Astrocyte (in vitro differentiated cells and primary cell): ENCODE data around the gene RNF169. TPM values are rescaled to one million over a fixed set of nuclear protein-coding genes. Genes with fewer than 3 reads are reported as not detected.

Experiments
- DNase-seq: peaks from one replicate; pipeline ENCODE4 v3.0.0-alpha.2; 2010; ENCODE audit warnings: low read depth
- FAIRE-seq: peaks from 2 replicates; lab custom pipeline; 2011; peaks lifted over from hg19 to GRCh38; lab: Jason Lieb, UNC
- H2AFZ ChIP-seq: 2 replicates; pipeline ENCODE4 v1.6.0; 2012; ENCODE audit warnings: low read depth, low read length, inconsistent platforms
- H3K27ac ChIP-seq: 2 replicates; pipeline ENCODE4 v1.5.1; 2011; ENCODE audit warnings: low read depth, low read length, inconsistent platforms
- H3K27me3 ChIP-seq: 2 replicates; pipeline ENCODE4 v1.6.0; 2011; ENCODE audit warnings: low read length, inconsistent platforms; ENCODE audit not compliant: insufficient read depth
- H3K36me3 ChIP-seq: 2 replicates; pipeline ENCODE4 v1.5.1; 2011; ENCODE audit warnings: low read length, inconsistent platforms; ENCODE audit not compliant: insufficient read depth
- H3K4me1 ChIP-seq: 2 replicates; pipeline ENCODE4 v1.5.1; 2011; ENCODE audit warnings: low read length, inconsistent platforms; ENCODE audit not compliant: insufficient read depth
- H3K4me2 ChIP-seq: 2 replicates; pipeline ENCODE4 v1.6.0; 2012; ENCODE audit warnings: low read length, inconsistent platforms
- H3K4me3 ChIP-seq: 2 replicates; pipeline ENCODE4 v1.5.1; 2011; ENCODE audit warnings: low read depth, mild to moderate bottlenecking, low read length, inconsistent platforms; ENCODE audit not compliant: insufficient read depth
- H3K79me2 ChIP-seq: 2 replicates; pipeline ENCODE4 v1.6.0; 2012; ENCODE audit warnings: mild to moderate bottlenecking, low read length, inconsistent platforms; ENCODE audit not compliant: insufficient read depth
- H3K9ac ChIP-seq: 2 replicates; pipeline ENCODE4 v1.6.0; 2012; ENCODE audit warnings: mild to moderate bottlenecking, low read length, inconsistent platforms
- H3K9me3 ChIP-seq: 2 replicates; pipeline ENCODE4 v1.5.1; 2012; ENCODE audit warnings: low read depth, mild to moderate bottlenecking, low read length, inconsistent platforms; ENCODE audit not compliant: insufficient read depth
- H4K20me1 ChIP-seq: 2 replicates; pipeline ENCODE4 v1.6.0; 2012; ENCODE audit warnings: low read length, inconsistent platforms; ENCODE audit not compliant: insufficient read depth
- H3K27ac Mint-ChIP-seq: one replicate; pipeline ENCODE4 v1.8.0; 2021; ENCODE audit warnings: mild to moderate bottlenecking, mixed read lengths; ENCODE audit not compliant: unreplicated experiment
- H3K27me3 Mint-ChIP-seq: one replicate; pipeline ENCODE4 v1.8.0; 2021; ENCODE audit warnings: low read depth, mixed read lengths; ENCODE audit not compliant: unreplicated experiment
- H3K36me3 Mint-ChIP-seq: one replicate; pipeline ENCODE4 v1.8.0; 2021; ENCODE audit warnings: low read depth, mixed read lengths; ENCODE audit not compliant: unreplicated experiment
- H3K4me1 Mint-ChIP-seq: one replicate; pipeline ENCODE4 v1.8.0; 2021; ENCODE audit warnings: low read depth, mixed read lengths; ENCODE audit not compliant: unreplicated experiment
- H3K4me3 Mint-ChIP-seq: one replicate; pipeline ENCODE4 v1.8.0; 2021; ENCODE audit warnings: mild to moderate bottlenecking, moderate library complexity, mixed read lengths; ENCODE audit not compliant: unreplicated experiment
- H3K9me3 Mint-ChIP-seq: one replicate; pipeline ENCODE4 v1.8.0; 2021; ENCODE audit warnings: mild to moderate bottlenecking, mixed read lengths; ENCODE audit not compliant: unreplicated experiment
- CTCF ChIP-seq: IDR thresholded peaks from 2 replicates; pipeline ENCODE4 v1.5.1; 2011; ENCODE audit warnings: low read depth, mild to moderate bottlenecking, inconsistent platforms, low read length, moderate library complexity; ENCODE audit not compliant: insufficient read depth
- EZH2 ChIP-seq: IDR thresholded peaks from 2 replicates; pipeline ENCODE4 v1.6.1; 2012; ENCODE audit warnings: mild to moderate bottlenecking, low read length, inconsistent platforms; ENCODE audit not compliant: insufficient read depth
- total RNA-seq: library from RNA; stranded (reverse); gene quantifications from 2 replicates; pipeline ENCODE4 v1.2.1, GENCODE V29; 2021

The RNF169 gene
- total RNA-seq, 1 donor from 2014 or later: 10.7 TPM

GRCh38 chr11:74736031-74736430 lies 12.6 kb upstream of the RNF169 start:
- H3K9me3 Mint-ChIP-seq: no peaks in the 10 kb centered on the region

DNA sequence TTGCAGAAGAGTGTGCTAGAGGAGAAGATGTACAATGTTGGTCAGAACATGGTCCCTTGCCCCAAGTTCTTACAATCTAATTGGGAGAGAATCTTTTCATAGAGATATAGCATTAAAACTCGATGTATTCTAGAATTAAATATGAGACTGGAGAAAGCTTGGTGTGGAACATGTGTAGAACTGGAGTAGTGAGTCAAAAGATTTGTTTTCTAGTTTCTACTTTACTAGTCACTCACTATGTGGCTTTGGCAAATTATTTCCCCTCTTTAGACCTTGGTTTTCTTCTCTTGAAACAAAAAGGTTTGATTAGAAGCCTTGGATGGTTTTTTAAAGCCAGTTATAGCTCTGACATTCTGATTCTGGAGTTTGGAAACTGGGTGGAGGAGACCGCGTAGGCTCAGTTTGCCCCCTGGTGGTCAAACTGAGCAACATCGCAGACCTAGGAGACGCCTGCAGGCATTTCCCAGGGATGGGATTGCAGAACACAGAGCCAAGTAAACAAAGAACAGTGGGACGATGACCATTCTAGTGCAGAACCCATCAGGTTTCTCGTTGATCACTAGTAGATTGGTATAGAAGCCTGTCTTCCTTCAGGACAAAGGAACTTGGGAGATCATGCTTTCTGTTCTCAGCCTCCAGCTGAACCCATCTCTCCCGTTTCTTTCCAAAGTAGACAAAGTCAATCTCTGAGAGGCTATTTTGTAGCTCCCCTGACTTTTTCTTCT lies 8.9 kb upstream of the RNF169 start:
- Histone ChIP-seq H3K4me3 (no peak overlapping the region), H3K27ac (no peak overlapping the region), H2AFZ (no peak overlapping the region), H3K36me3 (no peaks in the 10 kb centered on the region), H3K9me3 (no peaks in the 10 kb centered on the region), H3K4me2 (no peak overlapping the region), H3K27me3 (peaks cover 10% of the 10 kb centered on the region), H3K79me2 (no peaks in the 10 kb centered on the region), H3K9ac (no peak overlapping the region), H4K20me1 (no peaks in the 10 kb centered on the region), H3K4me1 (no peaks in the 10 kb centered on the region)
- TF ChIP-seq CTCF (peak; percentile 97), EZH2 (no peak)
- DNase-seq: peak; percentile 20
- H3K27me3 Mint-ChIP-seq: peaks cover 27% of the 10 kb centered on the region
- no peak for FAIRE-seq
- no peaks in the 10 kb centered on the region for H3K4me1 Mint-ChIP-seq
- peaks cover 5% of the 10 kb centered on the region for H3K36me3 Mint-ChIP-seq
- H3K27ac Mint-ChIP-seq: no peak overlapping the region
- H3K4me3 Mint-ChIP-seq: no peak overlapping the region
- H3K9me3 Mint-ChIP-seq: no peaks in the 10 kb centered on the region

More at GRCh38 chr11:74736031-74736430, 12.6 kb upstream of the RNF169 start:
- DNase-seq: no peak
- H3K4me1 Mint-ChIP-seq: no peaks in the 10 kb centered on the region
- Histone ChIP-seq H3K36me3 (no peaks in the 10 kb centered on the region), H3K27ac (no peak overlapping the region), H3K4me3 (no peak overlapping the region), H3K79me2 (no peaks in the 10 kb centered on the region), H4K20me1 (peaks cover 3% of the 10 kb centered on the region), H3K9ac (no peak overlapping the region), H3K4me1 (no peaks in the 10 kb centered on the region), H3K4me2 (no peak overlapping the region), H2AFZ (no peak overlapping the region), H3K9me3 (no peaks in the 10 kb centered on the region), H3K27me3 (peaks cover 35% of the 10 kb centered on the region)
- peak overlapping the region; percentile 50 for H3K4me3 Mint-ChIP-seq
- H3K27ac Mint-ChIP-seq: no peak overlapping the region
- H3K27me3 Mint-ChIP-seq: peaks cover 46% of the 10 kb centered on the region
- TF ChIP-seq CTCF (no peak), EZH2 (no peak)
- peaks cover 5% of the 10 kb centered on the region for H3K36me3 Mint-ChIP-seq
- no peak for FAIRE-seq

GRCh38 chr11:74742070-74742469 lies 6.6 kb upstream of the RNF169 start:
- H3K27me3 ChIP-seq: peaks cover 6% of the 10 kb centered on the region
- no peak overlapping the region for H2AFZ ChIP-seq
- H3K4me3 ChIP-seq: no peak overlapping the region
- H3K27ac Mint-ChIP-seq: no peak overlapping the region
- FAIRE-seq (no peak), DNase-seq (no peak)
- no peak for TF ChIP-seq EZH2
- no peak for TF ChIP-seq CTCF
- H3K9me3 ChIP-seq: no peaks in the 10 kb centered on the region
- H4K20me1 ChIP-seq: no peaks in the 10 kb centered on the region
- H3K4me3 Mint-ChIP-seq: no peak overlapping the region
- no peaks in the 10 kb centered on the region for H3K79me2 ChIP-seq
- H3K4me1 ChIP-seq: no peaks in the 10 kb centered on the region
- no peaks in the 10 kb centered on the region for H3K36me3 ChIP-seq
- no peaks in the 10 kb centered on the region for H3K36me3 Mint-ChIP-seq
- H3K4me2 ChIP-seq: no peak overlapping the region
- peaks cover 15% of the 10 kb centered on the region for H3K27me3 Mint-ChIP-seq
- no peak overlapping the region for H3K27ac ChIP-seq
- H3K4me1 Mint-ChIP-seq: no peaks in the 10 kb centered on the region
- H3K9me3 Mint-ChIP-seq: no peaks in the 10 kb centered on the region
- H3K9ac ChIP-seq: no peak overlapping the region
